Thyroid gland (tissue), 4 donors: ENCODE data around the gene SNRPA.

Experiments used
- CTCF ChIP-seq, 6 experiments: fragments of 200-600 bp in 3 of 6; fragments of 450-650 bp in 3 of 6; sonication (generic) in 3 of 6; IDR thresholded peaks; one replicate each; pipeline ENCODE4 v1.5.1; 2016 to 2019; ENCODE audit warnings: antibody characterized with exemption in 6 of 6, mild to moderate bottlenecking in 2 of 6, inconsistent platforms in 1 of 6, moderate library complexity in 1 of 6
- POLR2A ChIP-seq, 2 donors: fragments of 450-650 bp; IDR thresholded peaks; one replicate each; pipeline ENCODE4 v1.6.1; 2017; ENCODE audit warnings: antibody characterized with exemption in 2 of 2, mild to moderate bottlenecking in 2 of 2, moderate library complexity in 1 of 2

- TF ChIP-seq CTCF (IDR thresholded peaks at IDR 0.05) (no peak), POLR2A (IDR thresholded peaks at IDR 0.05) (no peak)
These were observed 43.4 kb upstream of the SNRPA start for GRCh38 chr19:40707615-40708014.
